Measurements from ENCODE around the gene SCAANT1.

DNA sequence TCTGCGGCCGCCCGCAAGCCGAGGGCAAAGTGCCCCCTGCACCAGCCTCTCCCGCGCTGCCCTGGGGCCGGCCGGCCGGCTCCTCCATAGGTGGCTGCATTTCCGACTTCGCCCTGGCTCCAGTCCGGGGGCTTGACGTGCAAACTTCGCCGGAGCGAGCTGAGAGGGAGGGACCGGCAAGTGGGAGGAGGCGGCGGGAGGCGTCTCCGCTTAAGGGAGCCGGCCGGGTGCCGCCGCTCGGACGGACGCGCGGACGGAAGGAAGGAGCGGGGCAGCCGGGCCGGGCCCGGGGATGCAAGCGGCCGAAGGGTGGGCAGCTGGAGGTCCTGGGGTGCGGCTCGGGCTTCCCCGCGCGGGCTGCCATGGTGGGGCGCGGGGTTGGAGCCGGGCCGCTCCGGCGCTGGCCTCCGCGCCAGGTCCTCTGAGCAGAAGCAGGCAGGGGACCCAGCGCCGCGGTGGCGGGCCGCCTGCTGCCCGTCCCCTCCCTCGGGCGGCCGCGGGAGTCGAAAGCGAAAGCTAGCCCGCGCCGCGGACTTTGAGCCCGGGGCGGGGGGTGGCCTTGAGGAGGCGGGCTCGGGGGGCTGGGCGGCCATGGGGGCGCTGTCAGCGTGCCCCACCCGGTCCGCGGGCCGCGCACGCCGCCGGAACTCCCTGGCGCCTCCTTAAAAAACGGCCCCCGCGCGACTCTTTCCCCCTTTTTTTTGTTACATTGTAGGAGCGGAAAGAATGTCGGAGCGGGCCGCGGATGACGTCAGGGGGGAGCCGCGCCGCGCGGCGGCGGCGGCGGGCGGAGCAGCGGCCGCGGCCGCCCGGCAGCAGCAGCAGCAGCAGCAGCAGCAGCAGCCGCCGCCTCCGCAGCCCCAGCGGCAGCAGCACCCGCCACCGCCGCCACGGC, at the start of gene SCAANT1:
- TF ChIP-seq POLR2A (IDR thresholded peaks at IDR 0.05) (peak in 1 of 4 donors; percentile 33), EP300 (IDR thresholded peaks at IDR 0.05) (no peak), POLR2AphosphoS5 (IDR thresholded peaks at IDR 0.05) (peak; percentile 56 to 86 (median 84))
- TF ChIP-seq, protein P1, sequence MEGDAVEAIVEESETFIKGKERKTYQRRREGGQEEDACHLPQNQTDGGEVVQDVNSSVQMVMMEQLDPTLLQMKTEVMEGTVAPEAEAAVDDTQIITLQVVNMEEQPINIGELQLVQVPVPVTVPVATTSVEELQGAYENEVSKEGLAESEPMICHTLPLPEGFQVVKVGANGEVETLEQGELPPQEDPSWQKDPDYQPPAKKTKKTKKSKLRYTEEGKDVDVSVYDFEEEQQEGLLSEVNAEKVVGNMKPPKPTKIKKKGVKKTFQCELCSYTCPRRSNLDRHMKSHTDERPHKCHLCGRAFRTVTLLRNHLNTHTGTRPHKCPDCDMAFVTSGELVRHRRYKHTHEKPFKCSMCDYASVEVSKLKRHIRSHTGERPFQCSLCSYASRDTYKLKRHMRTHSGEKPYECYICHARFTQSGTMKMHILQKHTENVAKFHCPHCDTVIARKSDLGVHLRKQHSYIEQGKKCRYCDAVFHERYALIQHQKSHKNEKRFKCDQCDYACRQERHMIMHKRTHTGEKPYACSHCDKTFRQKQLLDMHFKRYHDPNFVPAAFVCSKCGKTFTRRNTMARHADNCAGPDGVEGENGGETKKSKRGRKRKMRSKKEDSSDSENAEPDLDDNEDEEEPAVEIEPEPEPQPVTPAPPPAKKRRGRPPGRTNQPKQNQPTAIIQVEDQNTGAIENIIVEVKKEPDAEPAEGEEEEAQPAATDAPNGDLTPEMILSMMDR (IDR thresholded peaks at IDR 0.05) = peak in 1 of 7 experiments; percentile 23

Measured in stomach (tissue), 4 donors.